KOPT-K1 (cell line): ENCODE measurements around the gene REL.

Experiments
- H3K27ac ChIP-seq: fragments of 200-600 bp; sonication (generic); 2 replicates; pipeline ENCODE4 v1.5.1; 2016; ENCODE audit warnings: antibody characterized with exemption, mild to moderate bottlenecking, low read depth, low read length; ENCODE audit not compliant: poor library complexity, severe bottlenecking
- H3K36me3 ChIP-seq: fragments of 200-600 bp; sonication (generic); 2 replicates; pipeline ENCODE4 v1.5.1; 2017; ENCODE audit warnings: antibody characterized with exemption, mild to moderate bottlenecking, low read length, moderate library complexity; ENCODE audit not compliant: insufficient read depth
- H3K9me3 ChIP-seq: fragments of 200-600 bp; sonication (generic); 2 replicates; pipeline ENCODE4 v1.5.1; 2017; ENCODE audit warnings: antibody characterized with exemption, low read length, mild to moderate bottlenecking; ENCODE audit not compliant: insufficient read depth, poor library complexity, severe bottlenecking

The REL gene

DNA sequence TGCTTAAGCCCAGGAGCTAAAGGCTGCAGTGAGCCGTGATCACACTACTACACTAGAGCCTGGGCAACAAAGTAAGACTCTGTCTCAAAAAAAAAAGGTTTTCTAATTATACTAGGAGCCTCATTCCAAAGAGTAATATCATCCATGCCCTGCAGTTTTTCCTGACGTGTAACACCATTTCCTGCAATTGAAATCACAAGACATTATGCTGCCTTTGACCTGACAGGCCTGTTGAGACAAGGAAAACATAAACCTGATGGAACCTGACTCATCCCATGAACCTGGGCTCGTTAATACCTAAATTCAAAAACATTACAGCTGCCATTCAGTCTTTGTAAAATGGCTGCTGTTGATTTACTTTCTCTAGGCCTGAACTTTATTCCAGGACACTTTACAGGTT is 77.4 kb downstream of the REL start:
- no peaks in the 10 kb centered on the region for H3K9me3 ChIP-seq
- H3K27ac ChIP-seq, result no peak overlapping the region
- peaks cover 5% of the 10 kb centered on the region for H3K36me3 ChIP-seq

- no peak overlapping the region for H3K27ac ChIP-seq
- peaks cover 4% of the 10 kb centered on the region for H3K9me3 ChIP-seq
- H3K36me3 ChIP-seq, result no peaks in the 10 kb centered on the region; the same call in 1 of the 2 replicates
These were observed 78.1 kb downstream of the REL start for GRCh38 chr2:60959501-60959900.

- Histone ChIP-seq H3K9me3 (peaks cover 8% of the 10 kb centered on the region), H3K36me3 (no peaks in the 10 kb centered on the region), H3K27ac (no peak overlapping the region)
These were observed 79.3 kb downstream of the REL start for GRCh38 chr2:60960706-60961105.

DNA sequence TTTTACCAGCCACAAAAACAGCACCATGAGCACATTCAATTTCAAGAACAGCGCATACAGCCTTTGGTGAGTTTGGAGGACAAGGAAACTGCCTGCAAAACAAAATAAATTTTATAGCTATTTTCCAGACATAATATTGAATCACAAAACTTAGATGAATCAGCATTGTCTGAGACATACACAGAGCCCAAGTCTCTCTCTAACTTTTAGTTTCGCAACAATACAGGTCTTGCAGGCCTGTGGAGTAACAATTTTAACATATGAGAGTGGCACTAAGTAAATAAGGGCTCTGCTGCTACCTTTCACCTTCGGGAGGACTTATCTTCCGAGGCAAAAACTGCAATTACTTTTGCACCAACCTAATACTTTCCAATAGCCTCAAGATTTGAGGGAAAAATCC is 80.1 kb downstream of the REL start:
- peaks cover 8% of the 10 kb centered on the region for H3K9me3 ChIP-seq
- no peaks in the 10 kb centered on the region for H3K36me3 ChIP-seq
- no peak overlapping the region for H3K27ac ChIP-seq

DNA sequence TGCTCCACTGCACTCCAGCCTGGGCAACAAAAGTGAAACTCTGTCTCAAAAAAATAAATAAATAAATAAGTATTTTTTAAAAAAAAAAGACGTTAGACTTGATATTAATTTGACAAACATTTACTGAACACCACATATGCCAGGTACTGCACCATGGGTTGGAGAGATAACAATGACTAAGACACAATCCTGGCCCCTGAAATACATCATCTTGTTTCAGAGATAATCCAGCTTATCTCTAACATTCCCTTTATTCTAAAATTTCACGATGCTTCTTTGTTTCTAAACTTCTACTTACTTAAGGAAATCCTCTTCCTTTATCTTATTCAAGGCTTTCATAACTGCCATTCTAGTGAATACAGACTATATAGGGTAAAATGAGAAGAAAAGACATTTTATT is 81.2 kb downstream of the REL start:
- H3K27ac ChIP-seq, result no peak overlapping the region
- peaks cover 8% of the 10 kb centered on the region for H3K9me3 ChIP-seq
- no peaks in the 10 kb centered on the region for H3K36me3 ChIP-seq

DNA sequence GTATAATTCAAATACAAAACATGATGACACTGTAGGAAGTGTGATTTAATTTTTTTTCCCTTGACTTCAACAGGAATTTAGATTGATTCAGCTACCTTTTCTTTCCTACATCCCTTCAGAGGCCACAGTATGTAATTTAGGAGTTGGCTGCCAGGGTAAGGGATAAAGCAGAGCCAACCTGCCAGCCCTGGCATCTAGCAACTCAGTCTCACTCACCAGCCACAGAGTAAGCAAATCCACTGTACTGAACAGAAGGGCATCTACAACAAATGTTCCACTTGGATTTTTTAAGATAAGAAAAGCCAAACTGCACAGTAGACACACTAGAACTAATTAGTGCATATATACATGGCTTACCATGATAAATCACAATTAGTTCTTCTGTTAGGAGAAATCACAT is 81.8 kb downstream of the REL start:
- no peaks in the 10 kb centered on the region for H3K36me3 ChIP-seq
- peaks cover 8% of the 10 kb centered on the region for H3K9me3 ChIP-seq
- H3K27ac ChIP-seq, result no peak overlapping the region

- H3K27ac ChIP-seq, result peak overlapping the region; percentile 78
- H3K9me3 ChIP-seq, result peaks cover 8% of the 10 kb centered on the region
- no peaks in the 10 kb centered on the region for H3K36me3 ChIP-seq
These were observed 83.5 kb downstream of the REL start for GRCh38 chr2:60964651-60965498.

DNA sequence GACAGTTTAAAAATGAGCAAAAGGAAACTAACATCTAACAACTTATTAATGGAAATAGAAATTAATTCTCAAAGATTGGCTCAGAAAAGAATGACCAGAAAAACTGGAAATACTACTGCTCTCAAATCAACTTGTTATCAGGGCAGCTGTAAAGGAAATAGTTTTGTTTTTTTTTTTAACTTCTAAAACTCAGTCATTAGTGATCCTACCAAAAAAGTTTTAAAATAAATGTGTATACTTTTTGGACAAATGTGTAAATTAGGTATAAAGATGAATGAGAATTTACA is 84.1 kb downstream of the REL start:
- H3K9me3 ChIP-seq, result peaks cover 8% of the 10 kb centered on the region
- no peaks in the 10 kb centered on the region for H3K36me3 ChIP-seq
- H3K27ac ChIP-seq, result peak overlapping the region; percentile 78

DNA sequence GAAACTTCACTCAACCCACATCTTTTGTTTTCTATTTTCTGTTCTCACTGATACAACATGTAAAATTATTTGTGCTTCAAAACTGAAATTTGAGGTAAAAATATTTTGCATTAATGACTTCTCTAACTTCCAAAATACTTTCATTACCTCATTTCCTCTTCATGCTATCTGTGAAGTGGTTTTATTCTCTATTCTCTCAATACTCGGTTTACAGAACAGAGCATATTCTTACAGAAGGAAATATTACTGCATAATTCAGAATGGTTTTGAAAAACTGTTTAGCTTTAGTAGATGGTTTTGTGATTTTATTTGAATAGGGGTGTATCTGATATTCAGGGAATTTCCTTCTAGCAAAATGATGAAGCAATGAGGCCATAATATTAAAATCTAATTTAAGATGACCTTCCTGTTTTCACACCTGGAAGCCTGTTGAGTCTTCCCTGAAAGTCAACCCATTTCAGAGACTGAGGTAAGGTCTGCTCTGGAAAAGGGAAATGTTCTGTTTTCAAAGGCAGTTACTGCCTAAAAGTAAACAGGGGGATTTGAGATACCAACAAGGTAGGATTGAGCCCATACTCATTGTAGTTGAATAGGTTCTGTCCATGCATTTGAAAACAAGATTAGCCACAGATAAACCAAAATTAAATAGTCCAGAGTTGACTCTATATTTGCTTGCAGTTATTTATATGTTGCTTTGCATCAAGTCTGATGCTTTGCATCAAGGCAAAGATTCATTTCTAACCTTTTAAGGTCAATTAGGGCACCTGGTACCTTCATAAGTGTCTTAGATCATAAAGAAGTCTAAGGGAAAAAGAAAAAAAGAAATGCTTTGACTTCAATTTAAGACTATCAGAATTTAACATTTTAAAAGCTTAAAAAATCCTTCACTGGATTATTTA is 85.4 kb downstream of the REL start:
- H3K27ac ChIP-seq, result peak overlapping the region; percentile 78
- peaks cover 8% of the 10 kb centered on the region for H3K9me3 ChIP-seq
- H3K36me3 ChIP-seq, result no peaks in the 10 kb centered on the region

GRCh38 chr2:60972889-60973656 is 91.7 kb downstream of the REL start:
- Histone ChIP-seq H3K36me3 (no peaks in the 10 kb centered on the region), H3K9me3 (no peaks in the 10 kb centered on the region), H3K27ac (no peak overlapping the region)

DNA sequence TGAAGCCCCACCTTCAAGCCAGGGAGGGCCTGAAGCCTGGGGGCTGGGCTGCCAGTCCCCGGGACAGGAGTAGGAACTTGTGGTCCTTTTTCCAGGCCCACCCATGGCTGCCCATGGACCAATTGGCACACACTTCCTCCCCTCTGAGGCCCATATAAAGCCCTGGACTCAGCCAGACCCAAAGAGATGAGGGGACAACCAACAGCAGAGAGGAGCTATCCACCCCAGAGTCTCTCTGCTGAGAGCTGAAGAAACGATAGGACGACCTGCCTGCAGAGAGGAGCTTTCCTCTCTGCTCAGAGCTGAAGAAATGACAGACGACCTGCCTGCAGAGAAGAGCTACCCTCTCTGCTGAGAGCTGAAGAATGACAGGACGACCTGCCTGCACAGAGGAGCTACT is 92.3 kb downstream of the REL start:
- Histone ChIP-seq H3K27ac (no peak overlapping the region), H3K36me3 (no peaks in the 10 kb centered on the region)

DNA sequence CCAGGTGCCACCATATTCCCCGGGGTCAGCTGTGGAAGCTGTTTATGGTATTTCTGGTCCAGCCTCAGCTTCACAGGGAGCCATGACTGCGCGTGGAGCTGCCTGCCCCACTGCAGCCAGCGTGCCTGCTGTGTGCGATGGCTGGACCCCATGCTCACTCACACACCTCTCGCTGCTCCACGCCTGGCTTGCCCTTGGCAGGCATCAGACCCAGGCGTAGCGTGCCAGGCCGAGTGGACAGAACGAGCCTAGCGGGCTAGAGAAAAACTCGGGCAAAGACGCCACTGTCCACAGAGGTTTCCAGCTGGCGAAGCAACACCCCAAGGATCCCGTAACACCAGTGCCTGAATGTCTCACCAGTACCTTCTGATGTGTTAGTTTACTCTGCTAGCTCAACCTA is 93.3 kb downstream of the REL start:
- Histone ChIP-seq H3K36me3 (no peaks in the 10 kb centered on the region), H3K9me3 (no peaks in the 10 kb centered on the region), H3K27ac (no peak overlapping the region)

More for the DNA sequence above, 92.3 kb downstream of the REL start:
- H3K9me3 ChIP-seq, result no peaks in the 10 kb centered on the region
